ENCODE results near the gene GALNT6. TPM values are rescaled to one million over a fixed set of nuclear protein-coding genes. Genes with fewer than 3 reads are reported as not detected.

GALNT6 gene
- total RNA-seq, 6 experiments from 2014 or later = 68.2 to 93.9 (median 71.7) TPM

GRCh38 chr12:51388069-51388799 is 3.0 kb downstream of the GALNT6 start:
- H3K9me3 Mint-ChIP-seq = no peaks in the 10 kb centered on the region
- H3K36me3 Mint-ChIP-seq (ENCODE audit: low read depth) = no peaks in the 10 kb centered on the region
- peak overlapping the region; percentile 44 for H3K4me3 Mint-ChIP-seq
- TF ChIP-seq CTCF (IDR thresholded peaks at IDR 0.05) = no peak
- H3K27ac Mint-ChIP-seq = peak overlapping the region; percentile 83
- DNase-seq = peak; percentile 72
- H3K27me3 Mint-ChIP-seq (ENCODE audit: insufficient read depth) = no peaks in the 10 kb centered on the region; the same call in 1 of the 2 replicates
- H3K4me1 Mint-ChIP-seq (ENCODE audit: low read depth) = peaks cover 63% of the 10 kb centered on the region

- Mint-ChIP-seq H3K9me3 (no peaks in the 10 kb centered on the region), H3K4me1 (ENCODE audit: low read depth) (peaks cover 67% of the 10 kb centered on the region)
- no peak for DNase-seq
These were observed 4.9 kb downstream of the GALNT6 start for GRCh38 chr12:51386351-51386750.

GRCh38 chr12:51383269-51383905 is 7.8 kb downstream of the GALNT6 start:
- Mint-ChIP-seq H3K4me3 (no peak overlapping the region), H3K9me3 (no peaks in the 10 kb centered on the region), H3K27ac (peak overlapping the region; percentile 42; the same call in 1 of the 2 replicates), H3K36me3 (ENCODE audit: low read depth) (peaks cover 3% of the 10 kb centered on the region; the same call in 1 of the 2 replicates), H3K27me3 (ENCODE audit: insufficient read depth) (no peaks in the 10 kb centered on the region), H3K4me1 (ENCODE audit: low read depth) (peaks cover 39% of the 10 kb centered on the region)
- TF ChIP-seq CTCF (IDR thresholded peaks at IDR 0.05) = no peak
- no peak for DNase-seq

More at GRCh38 chr12:51386351-51386750, 4.9 kb downstream of the GALNT6 start:
- no peaks in the 10 kb centered on the region for H3K36me3 Mint-ChIP-seq (ENCODE audit: low read depth)
- H3K4me3 Mint-ChIP-seq = no peak overlapping the region
- H3K27me3 Mint-ChIP-seq (ENCODE audit: insufficient read depth) = no peaks in the 10 kb centered on the region
- no peak for TF ChIP-seq CTCF (IDR thresholded peaks at IDR 0.05)
- H3K27ac Mint-ChIP-seq = no peak overlapping the region

- DNase-seq = no peak
These were observed 9.0 kb downstream of the GALNT6 start for GRCh38 chr12:51382173-51382572.

More at GRCh38 chr12:51382173-51382572, 9.0 kb downstream of the GALNT6 start:
- Mint-ChIP-seq H3K4me3 (no peak overlapping the region), H3K9me3 (no peaks in the 10 kb centered on the region), H3K36me3 (ENCODE audit: low read depth) (peaks cover 11% of the 10 kb centered on the region; the same call in 1 of the 2 replicates), H3K4me1 (ENCODE audit: low read depth) (peaks cover 27% of the 10 kb centered on the region), H3K27me3 (ENCODE audit: insufficient read depth) (no peaks in the 10 kb centered on the region), H3K27ac (peak overlapping the region; percentile 47; the same call in 1 of the 2 replicates)
- no peak for TF ChIP-seq CTCF (IDR thresholded peaks at IDR 0.05)
